GM12878 (cell line): Measurements from ENCODE around the gene CCDC110. TPM values are rescaled to one million over a fixed set of nuclear protein-coding genes. Genes with fewer than 3 reads are reported as not detected.

Experiments
- BACH1 ChIP-seq: fragments of 450-650 bp; IDR thresholded peaks from 2 replicates; pipeline ENCODE4 v1.6.1; 2017; ENCODE audit warnings: mild to moderate bottlenecking, borderline replicate concordance
- BHLHE40 ChIP-seq, 2 experiments: fragments of 450-650 bp in 1 of 2; IDR thresholded peaks; 2 replicates each; pipeline ENCODE4 v1.6.1; 2011 to 2017; ENCODE audit warnings: low read depth in 2 of 2, borderline replicate concordance in 1 of 2, improper control_type of control experiment in 1 of 2, low read length in 1 of 2, mild to moderate bottlenecking in 1 of 2
- CBX3 ChIP-seq: fragments of 200-600 bp; sonication (generic); IDR thresholded peaks from 2 replicates; pipeline ENCODE4 v1.6.1; 2016; ENCODE audit warnings: low read depth, borderline replicate concordance
- E2F8 ChIP-seq: fragments of 450-650 bp; IDR thresholded peaks from 2 replicates; pipeline ENCODE4 v1.6.1; 2018; ENCODE audit warnings: mild to moderate bottlenecking, low read depth, moderate library complexity; ENCODE audit not compliant: partially characterized antibody
- EED ChIP-seq: sonication (generic); IDR thresholded peaks from 2 replicates; pipeline ENCODE4 v1.6.1; 2016; ENCODE audit warnings: antibody characterized with exemption, low read depth
- FOS ChIP-seq: IDR thresholded peaks from 3 replicates; pipeline ENCODE4 v1.6.1; 2011; ENCODE audit warnings: borderline replicate concordance; ENCODE audit not compliant: insufficient read length; ENCODE audit errors: extremely low read depth
- IKZF1 ChIP-seq: fragments of 450-650 bp; conservative IDR thresholded peaks from 2 replicates; pipeline ENCODE4 v1.6.1; 2017; ENCODE audit warnings: antibody characterized with exemption, mild to moderate bottlenecking
- IKZF2 ChIP-seq, 2 experiments: fragments of 450-650 bp; IDR thresholded peaks; 2 replicates each; pipeline ENCODE4 v1.6.1; 2017; ENCODE audit warnings: mild to moderate bottlenecking in 2 of 2, moderate library complexity in 2 of 2
- JUND ChIP-seq: IDR thresholded peaks from 2 replicates; pipeline ENCODE4 v1.6.1; 2012; ENCODE audit warnings: low read depth, mild to moderate bottlenecking, low read length, improper control_type of control experiment, moderate library complexity
- KAT2A ChIP-seq: conservative IDR thresholded peaks from 2 replicates; pipeline ENCODE4 v1.6.1; 2011; ENCODE audit warnings: low read depth, low read length; ENCODE audit not compliant: control insufficient read depth
- MEF2A ChIP-seq: IDR thresholded peaks from 2 replicates; pipeline ENCODE4 v1.6.1; 2011; ENCODE audit warnings: low read depth, mild to moderate bottlenecking, low read length, moderate library complexity; ENCODE audit not compliant: insufficient read depth
- NR2C1 ChIP-seq: fragments of 450-650 bp; IDR thresholded peaks from 2 replicates; pipeline ENCODE4 v1.6.1; 2017; ENCODE audit warnings: antibody characterized with exemption, mild to moderate bottlenecking, moderate library complexity
- PAX8 ChIP-seq: fragments of 450-650 bp; IDR thresholded peaks from 2 replicates; pipeline ENCODE4 v1.6.1; 2017; ENCODE audit warnings: mild to moderate bottlenecking, moderate library complexity
- RAD51 ChIP-seq: fragments of 450-650 bp; IDR thresholded peaks from 2 replicates; pipeline ENCODE4 v1.6.1; 2016; ENCODE audit warnings: moderate library complexity, mild to moderate bottlenecking, inconsistent platforms
- RB1 ChIP-seq: fragments of 450-650 bp; formaldehyde crosslinking; IDR thresholded peaks from 2 replicates; pipeline ENCODE4 v1.6.1; 2017; ENCODE audit warnings: mild to moderate bottlenecking, borderline replicate concordance
- SIN3A ChIP-seq: IDR thresholded peaks from 2 replicates; pipeline ENCODE4 v1.6.1; 2012; ENCODE audit warnings: low read depth, low read length, improper control_type of control experiment
- SKIL ChIP-seq: fragments of 450-650 bp; IDR thresholded peaks from 2 replicates; pipeline ENCODE4 v1.6.1; 2017; ENCODE audit warnings: mild to moderate bottlenecking, low read depth, inconsistent platforms; ENCODE audit not compliant: poor library complexity, severe bottlenecking
- SMAD5 ChIP-seq: IDR thresholded peaks from 2 replicates; pipeline ENCODE4 v1.6.1; 2016; ENCODE audit warnings: antibody characterized with exemption, low read depth
- STAT3 ChIP-seq: IDR thresholded peaks from 2 replicates; pipeline ENCODE4 v1.6.1; 2011; ENCODE audit warnings: low read depth, low read length, improper control_type of control experiment
- TAF1 ChIP-seq: IDR thresholded peaks from 2 replicates; pipeline ENCODE4 v1.6.1; 2011; ENCODE audit warnings: mild to moderate bottlenecking, low read depth, low read length, borderline replicate concordance
- ZBED1 ChIP-seq: IDR thresholded peaks from 2 replicates; pipeline ENCODE4 v1.6.1; 2016; ENCODE audit warnings: borderline replicate concordance
- ZZZ3 ChIP-seq: IDR thresholded peaks from 2 replicates; pipeline ENCODE4 v1.6.1; 2011; ENCODE audit warnings: low read depth; ENCODE audit not compliant: control insufficient read depth, insufficient read length
- polyA plus RNA-seq, 11 experiments: library from polyadenylated mRNA; depleted of rRNA in 4 of 11; unstranded in 6 of 11; stranded (reverse) in 5 of 11; fragments of >200 nt; fragmentation: Nextera tagmentation in 4 of 11; fragmentation: Illumina TruSeq in 1 of 11; extraction: Ambion mirVana in 4 of 11; extraction: Trizol in 1 of 11; gene quantifications; 1 replicate in 1 of 11; 2 replicates in 10 of 11; pipeline versions ENCODE4 v1.2.1 to v1.2.3, GENCODE V29; 2011 to 2016; ENCODE audit warnings: inconsistent platforms in 2 of 11, missing spikeins in 2 of 11, low read depth in 1 of 11
- total RNA-seq, 4 experiments: library from RNA; depleted of rRNA in 3 of 4; stranded (reverse); fragments of >200 nt in 3 of 4; fragmentation: Illumina TruSeq in 1 of 4; extraction: Trizol in 1 of 4; gene quantifications; 2 replicates each; pipeline versions ENCODE4 v1.2.1 to v1.2.3, GENCODE V29; 2013 to 2021
- TF ChIP-seq, protein P1 (sequence below): IDR thresholded peaks from 2 replicates; pipeline ENCODE4 v1.6.1; 2012; ENCODE audit warnings: low read depth, low read length, improper control_type of control experiment
- TF ChIP-seq, protein P2 (sequence below): IDR thresholded peaks from 2 replicates; pipeline ENCODE4 v1.6.1; 2012; ENCODE audit warnings: low read depth, low read length, improper control_type of control experiment

The CCDC110 gene
- total and polyA plus RNA-seq, 10 of the 15 experiments (the other 5 are each of a cell fraction or from before 2014, with no cell fraction given) = 0.85 to 3.1 (median 2.1) TPM; not detected in 1

DNA sequence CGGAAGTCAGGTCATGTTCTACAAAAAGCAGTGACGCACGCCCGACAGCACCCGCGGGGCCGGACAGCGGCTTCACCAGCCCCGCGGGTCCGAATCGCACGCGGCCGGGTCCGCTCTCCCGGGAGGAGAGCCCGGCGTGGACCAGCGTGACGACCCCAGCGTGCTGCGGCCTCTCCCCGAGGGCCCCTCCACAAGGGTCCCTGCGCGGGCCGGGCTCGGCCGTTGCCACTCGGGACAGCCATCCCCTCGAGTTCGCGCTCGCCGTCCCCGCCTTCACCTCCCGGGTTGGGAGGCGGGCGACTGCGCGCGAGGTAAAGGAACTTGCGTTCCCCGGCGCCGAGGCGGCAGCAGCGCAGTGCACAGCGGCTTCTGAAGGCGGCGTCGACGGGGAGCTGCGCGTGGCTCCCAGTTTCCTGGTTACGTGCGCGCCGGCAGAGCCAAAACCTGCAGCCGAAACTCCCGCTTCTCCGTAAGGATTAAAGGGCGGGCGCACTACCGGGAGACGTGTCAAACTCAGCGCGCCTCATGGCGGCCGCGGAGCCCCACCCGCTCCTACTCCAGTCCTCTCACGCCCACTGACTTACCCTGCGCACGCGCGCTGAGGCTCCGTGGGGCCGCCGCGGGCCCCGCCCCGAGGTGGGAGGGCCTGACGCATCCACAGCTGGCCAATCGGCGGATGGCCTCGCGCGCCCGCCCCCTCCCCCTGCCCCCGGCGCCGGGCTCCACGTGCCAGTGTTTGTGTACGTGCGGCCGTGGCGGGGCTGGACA lies 75.4 kb downstream of the CCDC110 start (continued):
- TF ChIP-seq, protein P1, sequence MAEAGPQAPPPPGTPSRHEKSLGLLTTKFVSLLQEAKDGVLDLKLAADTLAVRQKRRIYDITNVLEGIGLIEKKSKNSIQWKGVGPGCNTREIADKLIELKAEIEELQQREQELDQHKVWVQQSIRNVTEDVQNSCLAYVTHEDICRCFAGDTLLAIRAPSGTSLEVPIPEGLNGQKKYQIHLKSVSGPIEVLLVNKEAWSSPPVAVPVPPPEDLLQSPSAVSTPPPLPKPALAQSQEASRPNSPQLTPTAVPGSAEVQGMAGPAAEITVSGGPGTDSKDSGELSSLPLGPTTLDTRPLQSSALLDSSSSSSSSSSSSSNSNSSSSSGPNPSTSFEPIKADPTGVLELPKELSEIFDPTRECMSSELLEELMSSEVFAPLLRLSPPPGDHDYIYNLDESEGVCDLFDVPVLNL = no peak
- TF ChIP-seq ZZZ3 (no peak), SIN3A (peak; percentile 76; the same call in 1 of the 2 replicates), TAF1 (no peak; the same call in 1 of the 2 replicates), BACH1 (peak; percentile 99), PAX8 (no peak), EED (0 out of 2 replicates have a peak, but pooled peaks have one; percentile 55), SMAD5 (no peak; the same call in 1 of the 2 replicates), RAD51 (no peak), JUND (no peak), CBX3 (no peak), RB1 (peak; percentile 96), NR2C1 (peak; percentile 41; the same call in 1 of the 2 replicates), IKZF1 (peak; percentile 99), SKIL (no peak), ZBED1 (no peak), E2F8 (no peak), BHLHE40 (IDR thresholded peaks at IDR 0.05; ENCODE audit: borderline replicate concordance in 1 of 2, low read depth in 2 of 2, low read length in 1 of 2) (peak; percentile 97 to 99), IKZF2 (IDR thresholded peaks at IDR 0.05) (peak; percentile 90 to 92), KAT2A (no peak), STAT3 (no peak), FOS (no peak), MEF2A (no peak)
- TF ChIP-seq, protein P2, sequence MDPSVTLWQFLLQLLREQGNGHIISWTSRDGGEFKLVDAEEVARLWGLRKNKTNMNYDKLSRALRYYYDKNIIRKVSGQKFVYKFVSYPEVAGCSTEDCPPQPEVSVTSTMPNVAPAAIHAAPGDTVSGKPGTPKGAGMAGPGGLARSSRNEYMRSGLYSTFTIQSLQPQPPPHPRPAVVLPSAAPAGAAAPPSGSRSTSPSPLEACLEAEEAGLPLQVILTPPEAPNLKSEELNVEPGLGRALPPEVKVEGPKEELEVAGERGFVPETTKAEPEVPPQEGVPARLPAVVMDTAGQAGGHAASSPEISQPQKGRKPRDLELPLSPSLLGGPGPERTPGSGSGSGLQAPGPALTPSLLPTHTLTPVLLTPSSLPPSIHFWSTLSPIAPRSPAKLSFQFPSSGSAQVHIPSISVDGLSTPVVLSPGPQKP = no peak
